SK-N-SH (cell line): ENCODE results near the gene POLD3. TPM values are rescaled to one million over a fixed set of nuclear protein-coding genes. Genes with fewer than 3 reads are reported as not detected.
"Not testable (repeated sequence)": the region's sequence is repeated elsewhere in the genome, so short reads cannot be mapped to it uniquely, and the experiment has no call there.

ENCODE experiments used
- CTCF ChIA-PET: fragments of 300-600, 350-600 bp; formaldehyde crosslinking; extraction: SDS; loops from one replicate; lab custom pipeline; 2021; lab: Yijun Ruan, JAX
- POLR2A ChIA-PET: fragments of 350-600 bp; sonication (Branson Sonifier 250); formaldehyde crosslinking; extraction: SDS; loops from one replicate; lab custom pipeline; 2020; ENCODE audit warnings: antibody characterized with exemption, inconsistent platforms; lab: Yijun Ruan, JAX
- DNase-seq: peaks from one replicate; pipeline ENCODE4 v3.0.0; 2012
- H2AFZ ChIP-seq: fragments of 200-600 bp; sonication (generic); 2 replicates; pipeline ENCODE4 v1.8.1; 2016; ENCODE audit warnings: antibody characterized with exemption, mild to moderate bottlenecking, low read depth
- H3F3A ChIP-seq: fragments of 200-600 bp; sonication (generic); replicated peaks from 2 replicates; pipeline ENCODE3; 2016; ENCODE audit warnings: antibody characterized with exemption, mild to moderate bottlenecking; ENCODE audit not compliant: insufficient read depth
- H3K27ac ChIP-seq, 2 experiments: fragments of 200-500 bp in 1 of 2; fragments of 200-600 bp in 1 of 2; sonication (Bioruptor generic) in 1 of 2; sonication (generic), shearing (Covaris generic) in 1 of 2; 2 replicates each; pipeline versions ENCODE4 v1.5.1 to v1.6.1; 2014 to 2016; ENCODE audit warnings: low read depth in 2 of 2, inconsistent platforms in 1 of 2, low read length in 1 of 2, mild to moderate bottlenecking in 1 of 2, mixed read lengths in 1 of 2
- H3K27me3 ChIP-seq: fragments of 200-600 bp; sonication (generic), shearing (Covaris generic); 2 replicates; pipeline ENCODE4 v1.6.1; 2016; ENCODE audit warnings: mixed run types; ENCODE audit not compliant: insufficient read depth
- H3K36me3 ChIP-seq, 2 experiments: fragments of 200-500 bp in 1 of 2; fragments of 200-600 bp in 1 of 2; sonication (Bioruptor generic) in 1 of 2; sonication (generic) in 1 of 2; replicated peaks in 1 of 2; 2 replicates each; pipeline versions ENCODE3 to v1.5.1; 2014 to 2016; ENCODE audit warnings: low read length in 1 of 2, mild to moderate bottlenecking in 1 of 2; ENCODE audit not compliant: insufficient read depth in 2 of 2, control insufficient read depth in 1 of 2
- H3K4me1 ChIP-seq, 2 experiments: fragments of 200-500 bp in 1 of 2; fragments of 200-600 bp in 1 of 2; sonication (Bioruptor generic) in 1 of 2; sonication (generic), shearing (Covaris generic) in 1 of 2; 2 replicates each; pipeline versions ENCODE4 v1.5.1 to v1.6.1; 2014 to 2016; ENCODE audit warnings: low read depth in 1 of 2, low read length in 1 of 2, mixed run types in 1 of 2; ENCODE audit not compliant: insufficient read depth in 2 of 2, control insufficient read depth in 1 of 2
- H3K4me2 ChIP-seq: fragments of 200-600 bp; sonication (generic), shearing (Covaris generic); 2 replicates; pipeline ENCODE4 v1.6.1; 2017; ENCODE audit warnings: mixed run types
- H3K4me3 ChIP-seq, 2 experiments: fragments of 200-500 bp in 1 of 2; fragments of 200-600 bp in 1 of 2; sonication (Bioruptor generic) in 1 of 2; sonication (generic), shearing (Covaris generic) in 1 of 2; 2 replicates each; pipeline versions ENCODE4 v1.5.1 to v1.8.1; 2014 to 2016; ENCODE audit warnings: low read depth in 2 of 2, inconsistent platforms in 1 of 2, low read length in 1 of 2, mild to moderate bottlenecking in 1 of 2, mixed read lengths in 1 of 2, moderate library complexity in 1 of 2
- H3K79me2 ChIP-seq: fragments of 200-600 bp; sonication (generic); 2 replicates; pipeline ENCODE4 v1.8.1; 2017; ENCODE audit warnings: mild to moderate bottlenecking; ENCODE audit not compliant: insufficient read depth
- H3K9ac ChIP-seq: fragments of 200-600 bp; sonication (generic); 2 replicates; pipeline ENCODE4 v1.6.1; 2017; ENCODE audit warnings: mixed run types
- H3K9me2 ChIP-seq: fragments of 200-600 bp; sonication (generic); 2 replicates; pipeline ENCODE4 v1.6.1; 2017; ENCODE audit warnings: mixed run types
- H3K9me3 ChIP-seq: fragments of 200-600 bp; sonication (generic); 2 replicates; pipeline ENCODE4 v1.6.1; 2017; ENCODE audit warnings: mixed run types, mild to moderate bottlenecking, moderate library complexity
- H4K20me1 ChIP-seq: fragments of 200-600 bp; sonication (generic); 2 replicates; pipeline ENCODE4 v1.6.1; 2017; ENCODE audit warnings: mild to moderate bottlenecking, mixed run types; ENCODE audit not compliant: insufficient read depth
- CTCF ChIP-seq: fragments of 200-600 bp; sonication (generic); IDR thresholded peaks from 2 replicates; pipeline ENCODE4 v1.6.1; 2017; ENCODE audit warnings: antibody characterized with exemption, mild to moderate bottlenecking, moderate library complexity
- EZH2phosphoT487 ChIP-seq: fragments of 200-600 bp; sonication (generic); IDR thresholded peaks from 2 replicates; pipeline ENCODE4 v1.6.1; 2017; ENCODE audit warnings: low read depth, mixed run types, mild to moderate bottlenecking, antibody characterized with exemption, moderate library complexity, borderline replicate concordance
- FOXJ3 ChIP-seq: sonication (generic); formaldehyde crosslinking; IDR thresholded peaks from 2 replicates; pipeline ENCODE4 v1.5.1; 2020; ENCODE audit warnings: mild to moderate bottlenecking, missing genetic modification reagents
- GATA2 ChIP-seq: sonication (generic); formaldehyde crosslinking; IDR thresholded peaks from 2 replicates; pipeline ENCODE4 v1.5.0; 2020; ENCODE audit warnings: mild to moderate bottlenecking, missing genetic modification reagents
- IRF3 ChIP-seq: fragments of 150-350 bp; IDR thresholded peaks from 2 replicates; pipeline ENCODE4 v1.6.1; 2016; ENCODE audit warnings: mild to moderate bottlenecking, low read depth, low read length
- JUND ChIP-seq: IDR thresholded peaks from 2 replicates; pipeline ENCODE4 v1.4.0; 2012
- MAX ChIP-seq: IDR thresholded peaks from 2 replicates; pipeline ENCODE4 v1.4.0; 2012; ENCODE audit warnings: low read depth
- NRF1 ChIP-seq: IDR thresholded peaks from 2 replicates; pipeline ENCODE4 v1.6.1; 2012; ENCODE audit warnings: low read depth, mild to moderate bottlenecking, low read length
- RAD21 ChIP-seq: IDR thresholded peaks from 2 replicates; pipeline ENCODE4 v1.6.1; 2012; ENCODE audit warnings: mild to moderate bottlenecking, low read length
- RFX5 ChIP-seq: IDR thresholded peaks from 2 replicates; pipeline ENCODE4 v1.6.1; 2012; ENCODE audit warnings: mild to moderate bottlenecking, improper control_type of control experiment, low read length
- RXRA ChIP-seq: IDR thresholded peaks from 2 replicates; pipeline ENCODE4 v1.4.0; 2012; ENCODE audit warnings: low read depth, mild to moderate bottlenecking, borderline replicate concordance
- SIN3A ChIP-seq: IDR thresholded peaks from 2 replicates; pipeline ENCODE4 v1.6.1; 2012; ENCODE audit warnings: low read depth, mild to moderate bottlenecking, low read length, moderate library complexity, borderline replicate concordance
- TCF12 ChIP-seq: IDR thresholded peaks from 2 replicates; pipeline ENCODE4 v1.4.0; 2012
- TEAD4 ChIP-seq: IDR thresholded peaks from 2 replicates; pipeline ENCODE4 v1.4.0; 2012; ENCODE audit warnings: mild to moderate bottlenecking, borderline replicate concordance; ENCODE audit not compliant: insufficient read depth
- USF2 ChIP-seq: fragments of 150-350 bp; IDR thresholded peaks from 2 replicates; pipeline ENCODE4 v1.6.1; 2017; ENCODE audit warnings: antibody characterized with exemption, low read length, low read depth, borderline replicate concordance
- ZBTB33 ChIP-seq: IDR thresholded peaks from 2 replicates; pipeline ENCODE4 v1.4.0; 2012; ENCODE audit warnings: low read depth, borderline replicate concordance
- WGBS: methylation state at CpG from one replicate; pipeline ENCODE4 v1.1.6; 2017; ENCODE audit warnings: low lambda C conversion rate; 5-methylcytosine and 5-hydroxymethylcytosine counted together
- polyA plus RNA-seq, 3 experiments: library from polyadenylated mRNA; depleted of rRNA; stranded (reverse); fragments of >200 nt; gene quantifications; 2 replicates each; pipeline ENCODE4 v1.2.3, GENCODE V29; 2012

Gene POLD3
- polyA plus RNA-seq, 1 of the 3 experiments (the other 2 are of a cell fraction) = 7.9 TPM

GRCh38 chr11:74650498-74650897 lies 58.1 kb downstream of the POLD3 start:
- Histone ChIP-seq H3K4me2 (no peak overlapping the region), H3K4me1 (peaks cover 0 to 9% of the 10 kb centered on the region in 2 experiments; a peak in 2 of 4 replicates), H4K20me1 (no peaks in the 10 kb centered on the region), H3K4me3 (no peak overlapping the region), H3K9me3 (no peaks in the 10 kb centered on the region), H3K9ac (no peak overlapping the region), H3K27ac (no peak overlapping the region), H3K36me3 (peaks cover 10 to 13% of the 10 kb centered on the region in 2 experiments), H3K79me2 (no peaks in the 10 kb centered on the region), H3K27me3 (no peaks in the 10 kb centered on the region), H3K9me2 (no peaks in the 10 kb centered on the region), H3F3A (no peaks in the 10 kb centered on the region), H2AFZ (no peak overlapping the region)
- ChIA-PET POLR2A (no interaction called here), CTCF (no interaction called here)
- TF ChIP-seq MAX = no peak
- no peak for TF ChIP-seq RFX5
- TF ChIP-seq NRF1 = no peak
- TF ChIP-seq RAD21 = no peak
- TF ChIP-seq TEAD4 = no peak
- no peak for TF ChIP-seq SIN3A
- TF ChIP-seq RXRA = no peak
- no peak for TF ChIP-seq IRF3
- TF ChIP-seq JUND = no peak
- WGBS = 93% methylated on average over 2 of the region's 2 CpGs
- no peak for DNase-seq

GRCh38 chr11:74654976-74655375 lies 62.6 kb downstream of the POLD3 start:
- no peak overlapping the region for H3K4me3 ChIP-seq
- no peaks in the 10 kb centered on the region for H3K27me3 ChIP-seq
- no peaks in the 10 kb centered on the region for H3K79me2 ChIP-seq
- H3F3A ChIP-seq = no peaks in the 10 kb centered on the region
- no peak for DNase-seq
- no peaks in the 10 kb centered on the region for H3K9me3 ChIP-seq
- ChIA-PET CTCF (no interaction called here), POLR2A (no interaction called here)
- no peaks in the 10 kb centered on the region for H3K9me2 ChIP-seq
- 97% methylated on average over 5 of the region's 5 CpGs for WGBS
- no peak overlapping the region for H3K9ac ChIP-seq
- no peak overlapping the region for H3K27ac ChIP-seq
- TF ChIP-seq JUND (no peak), ZBTB33 (no peak), EZH2phosphoT487 (no peak), USF2 (no peak), FOXJ3 (CRISPR knock-in tag) (no peak), TCF12 (no peak), CTCF (no peak), GATA2 (CRISPR knock-in tag) (no peak), RXRA (no peak), NRF1 (no peak)
- H2AFZ ChIP-seq = no peak overlapping the region
- H3K36me3 ChIP-seq = peaks cover 8 to 10% of the 10 kb centered on the region in 2 experiments
- no peaks in the 10 kb centered on the region for H4K20me1 ChIP-seq
- no peak overlapping the region for H3K4me2 ChIP-seq
- no peaks in the 10 kb centered on the region for H3K4me1 ChIP-seq

- 50% methylated on average over 2 of the region's 4 CpGs for WGBS
- H3K27ac ChIP-seq, H3F3A ChIP-seq, H3K4me1 ChIP-seq, DNase-seq, H3K4me2 ChIP-seq, H3K27me3 ChIP-seq, POLR2A ChIA-PET, H3K4me3 ChIP-seq, H3K36me3 ChIP-seq, H3K9me2 ChIP-seq, H3K9ac ChIP-seq, CTCF ChIA-PET, H3K79me2 ChIP-seq, H4K20me1 ChIP-seq, H3K9me3 ChIP-seq, H2AFZ ChIP-seq: not testable (repeated sequence)
Observed at GRCh38 chr11:74659124-74659523, 66.7 kb downstream of the POLD3 start.
